IMR-90 (cell line): ENCODE measurements around the gene F5. TPM values are rescaled to one million over a fixed set of nuclear protein-coding genes. Genes with fewer than 3 reads are reported as not detected.

Source experiments
- ATAC-seq: fragments of 200-7000 bp; cut with Tn5 transposase; 2 replicates; pipeline ENCODE4 v1.9.1; 2020; ENCODE audit warnings: low read depth, mild to moderate bottlenecking, moderate library complexity
- BruUV-seq: library from RNA; stranded (reverse); fragments of 400-500 nt; replicated peaks from 2 replicates; lab custom pipeline; 2021; lab: Mats Ljungman, UMichigan
- CTCF ChIA-PET: fragments of 300-600 bp; formaldehyde crosslinking; extraction: SDS; loops from one replicate; lab custom pipeline; 2021; ENCODE audit warnings: antibody characterized with exemption; lab: Yijun Ruan, JAX
- POLR2A ChIA-PET: fragments of 300-600 bp; sonication (Branson Sonifier 250); formaldehyde crosslinking; loops from one replicate; lab custom pipeline; 2022; ENCODE audit warnings: antibody characterized with exemption; ENCODE audit not compliant: unreplicated experiment; lab: Charles Lee
- DNase-seq: peaks from one replicate; pipeline ENCODE4 v3.0.0; 2013
- H2AFZ ChIP-seq: replicated peaks from 2 replicates; pipeline ENCODE3; 2013; ENCODE audit warnings: low read length, mild to moderate bottlenecking; ENCODE audit not compliant: poor library complexity
- H2AK5ac ChIP-seq: 2 replicates; pipeline ENCODE4 v1.6.1; 2013; ENCODE audit warnings: low read depth, low read length, inconsistent platforms
- H2AK9ac ChIP-seq: replicated peaks from 2 replicates; pipeline ENCODE3; 2013; ENCODE audit warnings: mild to moderate bottlenecking, low read depth, low read length, moderate library complexity; ENCODE audit not compliant: poor library complexity
- H2BK120ac ChIP-seq: 2 replicates; pipeline ENCODE4 v1.6.1; 2013; ENCODE audit warnings: low read depth, low read length, inconsistent platforms
- H2BK15ac ChIP-seq: 3 replicates; pipeline ENCODE4 v1.6.1; 2013; ENCODE audit warnings: low read depth, low read length, inconsistent platforms
- H2BK20ac ChIP-seq: 2 replicates; pipeline ENCODE4 v1.6.1; 2013; ENCODE audit warnings: low read depth, mild to moderate bottlenecking, inconsistent platforms, low read length, moderate library complexity
- H2BK5ac ChIP-seq: 2 replicates; pipeline ENCODE4 v1.6.1; 2013; ENCODE audit warnings: mild to moderate bottlenecking, low read depth, low read length, inconsistent platforms; ENCODE audit not compliant: poor library complexity, severe bottlenecking
- H3K14ac ChIP-seq: replicated peaks from 2 replicates; pipeline ENCODE4 v1.6.1; 2013; ENCODE audit warnings: low read depth, low read length, inconsistent platforms
- H3K18ac ChIP-seq: 2 replicates; pipeline ENCODE4 v1.6.1; 2013; ENCODE audit warnings: low read depth, low read length, control low read depth
- H3K23ac ChIP-seq: 2 replicates; pipeline ENCODE4 v1.6.1; 2013; ENCODE audit warnings: low read depth, low read length, inconsistent platforms
- H3K27ac ChIP-seq: 2 replicates; pipeline ENCODE4 v1.5.1; 2013; ENCODE audit warnings: mild to moderate bottlenecking, control low read depth, low read length; ENCODE audit not compliant: insufficient read depth
- H3K27me3 ChIP-seq: 2 replicates; pipeline ENCODE4 v1.6.1; 2013; ENCODE audit warnings: low read length; ENCODE audit not compliant: control insufficient read depth, insufficient read depth
- H3K36me3 ChIP-seq: 2 replicates; pipeline ENCODE4 v1.6.1; 2013; ENCODE audit warnings: low read length, mixed read lengths; ENCODE audit not compliant: control insufficient read depth, insufficient read depth
- H3K4ac ChIP-seq: 2 replicates; pipeline ENCODE4 v1.6.1; 2013; ENCODE audit warnings: low read depth, low read length, inconsistent platforms
- H3K4me1 ChIP-seq: 2 replicates; pipeline ENCODE4 v1.6.1; 2013; ENCODE audit warnings: low read length, mixed read lengths; ENCODE audit not compliant: control insufficient read depth, insufficient read depth
- H3K4me2 ChIP-seq: 2 replicates; pipeline ENCODE4 v1.6.1; 2013; ENCODE audit warnings: low read depth, mild to moderate bottlenecking, control low read depth, low read length, moderate library complexity
- H3K4me3 ChIP-seq: 2 replicates; pipeline ENCODE4 v1.5.1; 2013; ENCODE audit warnings: low read depth, mild to moderate bottlenecking, control low read depth, low read length, moderate library complexity; ENCODE audit not compliant: insufficient read depth
- H3K56ac ChIP-seq: 2 replicates; pipeline ENCODE4 v1.6.1; 2013; ENCODE audit warnings: low read length, inconsistent platforms; ENCODE audit not compliant: insufficient read depth; ENCODE audit errors: extremely low read depth
- H3K79me1 ChIP-seq, 2 experiments: 2 replicates each; pipeline ENCODE4 v1.6.1; 2013; ENCODE audit warnings: low read length in 2 of 2, inconsistent platforms in 1 of 2, low read depth in 1 of 2
- H3K9ac ChIP-seq: 2 replicates; pipeline ENCODE4 v1.6.1; 2013; ENCODE audit warnings: low read depth, low read length, control low read depth
- H3K9me1 ChIP-seq: 2 replicates; pipeline ENCODE4 v1.6.1; 2013; ENCODE audit warnings: low read length, inconsistent platforms; ENCODE audit not compliant: insufficient read depth
- H3K9me3 ChIP-seq: 2 replicates; pipeline ENCODE4 v1.6.1; 2013; ENCODE audit warnings: low read length; ENCODE audit not compliant: control insufficient read depth, insufficient read depth
- H4K20me1 ChIP-seq: 2 replicates; pipeline ENCODE4 v1.6.1; 2013; ENCODE audit warnings: low read length, inconsistent platforms; ENCODE audit not compliant: insufficient read depth
- H4K5ac ChIP-seq: 2 replicates; pipeline ENCODE4 v1.6.1; 2013; ENCODE audit warnings: mild to moderate bottlenecking, low read depth, low read length, control low read depth
- H4K8ac ChIP-seq, 2 experiments: 2 replicates each; pipeline ENCODE4 v1.6.1; 2013; ENCODE audit warnings: low read depth in 2 of 2, low read length in 2 of 2, control low read depth in 1 of 2, inconsistent platforms in 1 of 2
- H4K91ac ChIP-seq: 2 replicates; pipeline ENCODE4 v1.6.1; 2013; ENCODE audit warnings: low read depth, low read length, inconsistent platforms; ENCODE audit not compliant: insufficient read depth
- BHLHE40 ChIP-seq: fragments of 150-350 bp; IDR thresholded peaks from 2 replicates; pipeline ENCODE4 v1.6.1; 2016; ENCODE audit warnings: mild to moderate bottlenecking, low read depth, low read length
- CEBPB ChIP-seq: IDR thresholded peaks from 2 replicates; pipeline ENCODE4 v1.6.1; 2012; ENCODE audit warnings: low read depth, low read length, improper control_type of control experiment
- MAZ ChIP-seq: IDR thresholded peaks from 2 replicates; pipeline ENCODE4 v1.6.1; 2012; ENCODE audit warnings: low read depth, mild to moderate bottlenecking, low read length, improper control_type of control experiment, moderate library complexity, borderline replicate concordance
- NFE2L2 ChIP-seq: fragments of 150-350 bp; IDR thresholded peaks from 2 replicates; pipeline ENCODE4 v1.6.1; 2016; ENCODE audit warnings: low read depth, mild to moderate bottlenecking, low read length
- POLR2A ChIP-seq: IDR thresholded peaks from 2 replicates; pipeline ENCODE4 v1.6.1; 2012; ENCODE audit warnings: mild to moderate bottlenecking, low read depth, low read length
- RAD21 ChIP-seq: IDR thresholded peaks from 2 replicates; pipeline ENCODE4 v1.6.1; 2012; ENCODE audit warnings: low read length, improper control_type of control experiment
- SMC3 ChIP-seq: fragments of 150-350 bp; IDR thresholded peaks from 2 replicates; pipeline ENCODE4 v1.6.1; 2016; ENCODE audit warnings: low read depth, mild to moderate bottlenecking, antibody characterized with exemption, low read length, moderate library complexity
- WGBS, 2 experiments: methylation state at CpG; one replicate each; pipeline versions ENCODE4 v1.1.5 to v1.1.7; 2013; ENCODE audit warnings: missing lambda C conversion rate in 2 of 2; ENCODE audit not compliant: insufficient read length in 1 of 2; ENCODE audit errors: extremely low coverage in 2 of 2; 5-methylcytosine and 5-hydroxymethylcytosine counted together
- dilution Hi-C: fragments of 300-500 bp; cut with HindIII; formaldehyde crosslinking; loops from one replicate; pipeline ENCODE4 v1.14.3; 2018; ENCODE audit warnings: low sequenced_read_pairs; ENCODE audit not compliant: unreplicated experiment
- in situ Hi-C: fragments of 300-500 bp; cut with MboI; formaldehyde crosslinking; loops from 3 replicates; pipeline ENCODE4 v1.14.3; 2019; ENCODE audit warnings: low sequenced_read_pairs, inconsistent platforms, mixed read lengths
- intact Hi-C: fragments of 100-400 bp; cut with micrococcal nuclease; formaldehyde crosslinking; loops from 2 replicates; pipeline ENCODE4 v1.10.0; 2022
- polyA plus RNA-seq, 3 experiments: library from polyadenylated mRNA; depleted of rRNA; stranded (reverse); fragments of >200 nt; gene quantifications; 2 replicates each; pipeline ENCODE4 v1.2.3, GENCODE V29; 2012; ENCODE audit warnings: low replicate concordance in 1 of 3
- total RNA-seq: library from RNA; depleted of rRNA; stranded (reverse); fragments of >200 nt; gene quantifications from 2 replicates; pipeline ENCODE4 v1.2.3, GENCODE V29; 2012

Gene F5
- total and polyA plus RNA-seq, 2 of the 4 experiments (the other 2 are of a cell fraction) = not detected

DNA sequence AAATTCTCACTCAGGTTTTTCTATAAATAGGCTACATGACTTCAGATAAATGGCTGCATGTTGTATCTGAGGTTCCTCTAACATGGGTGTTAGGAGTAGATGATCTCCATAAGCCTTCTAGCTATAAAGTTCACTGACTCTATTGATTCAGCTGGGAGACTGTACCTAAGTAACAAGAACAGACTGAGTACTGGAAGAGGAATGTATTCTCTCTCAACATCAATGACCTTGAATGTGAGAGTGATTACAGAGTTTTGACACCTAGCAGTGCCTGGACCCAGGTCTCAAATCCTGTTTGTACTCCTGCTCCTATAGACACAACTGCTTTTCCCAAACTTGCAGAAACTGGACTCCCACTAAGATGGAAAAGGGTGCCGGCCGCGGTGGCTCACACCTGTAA is 91.9 kb downstream of the F5 start:
- no peak overlapping the region for H4K8ac ChIP-seq
- no peak overlapping the region for H2BK15ac ChIP-seq
- no peaks in the 10 kb centered on the region for H3K4me1 ChIP-seq
- no peak for TF ChIP-seq BHLHE40
- TF ChIP-seq NFE2L2 = no peak
- TF ChIP-seq RAD21 = no peak
- TF ChIP-seq CEBPB = no peak
- no peak for TF ChIP-seq MAZ
- TF ChIP-seq POLR2A = no peak
- TF ChIP-seq SMC3 = no peak
- H4K20me1 ChIP-seq = no peaks in the 10 kb centered on the region
- H2AK9ac ChIP-seq = no peak overlapping the region
- H3K4me3 ChIP-seq = no peak overlapping the region
- POLR2A ChIA-PET = no interaction called here
- no peak for DNase-seq
- intact Hi-C loops = no loop called here
- H3K79me1 ChIP-seq = no peaks in the 10 kb centered on the region
- H3K4ac ChIP-seq = no peak overlapping the region
- dilution Hi-C loops = no loop called here
- H3K18ac ChIP-seq = no peak overlapping the region
- no peak overlapping the region for H2AK5ac ChIP-seq
- H4K5ac ChIP-seq = no peak overlapping the region
- no peak overlapping the region for H3K27ac ChIP-seq
- no peak overlapping the region for H4K91ac ChIP-seq
- no peak overlapping the region for H3K14ac ChIP-seq
- no peaks in the 10 kb centered on the region for H3K36me3 ChIP-seq
- H3K23ac ChIP-seq = no peak overlapping the region
- CTCF ChIA-PET = no interaction called here
- ATAC-seq = no peak
- H3K4me2 ChIP-seq = no peak overlapping the region
- H2BK20ac ChIP-seq = no peak overlapping the region
- no TSS peak for BruUV-seq
- H3K9me1 ChIP-seq = no peaks in the 10 kb centered on the region
- H3K9ac ChIP-seq = no peak overlapping the region
- no peaks in the 10 kb centered on the region for H3K27me3 ChIP-seq
- H3K56ac ChIP-seq = no peak overlapping the region
- no peaks in the 10 kb centered on the region for H3K9me3 ChIP-seq
- WGBS, 2 experiments = no CpG with 5 or more reads among the region's 3 CpGs
- in situ Hi-C loops = no loop called here
- no peak overlapping the region for H2BK5ac ChIP-seq
- no peak overlapping the region for H2BK120ac ChIP-seq
- no peak overlapping the region for H2AFZ ChIP-seq
